Stomach (tissue), 9 donors: ENCODE data around the gene WHRN. TPM values are rescaled to one million over a fixed set of nuclear protein-coding genes. Genes with fewer than 3 reads are reported as not detected.

Experiments used
- DNase-seq, 2 donors: peaks; one replicate each; pipeline versions ENCODE4 v3.0.0 to v3.0.0-alpha.2; 2013 to 2019
- H3K27ac ChIP-seq, 5 donors: fragments of 200-600 bp in 4 of 5; sonication (generic) in 4 of 5; one replicate each; pipeline ENCODE4 v1.5.1; 2013 to 2019; ENCODE audit warnings: mild to moderate bottlenecking in 1 of 5, moderate library complexity in 1 of 5
- H3K27me3 ChIP-seq, 3 donors: fragments of 200-600 bp; sonication (generic); one replicate each; pipeline ENCODE4 v1.5.1; 2017 to 2019; ENCODE audit warnings: mixed run types in 1 of 3
- H3K36me3 ChIP-seq, 4 donors: fragments of 200-600 bp; sonication (generic); 1 replicate in 3 of 4; 2 replicates in 1 of 4; pipeline ENCODE4 v1.5.1; 2016 to 2019
- H3K4me1 ChIP-seq, 4 donors: fragments of 200-600 bp; sonication (generic); one replicate each; pipeline ENCODE4 v1.5.1; 2016 to 2019
- H3K4me3 ChIP-seq, 4 donors: fragments of 200-600 bp; sonication (generic) in 3 of 4; one replicate each; pipeline ENCODE4 v1.5.1; 2016 to 2019; ENCODE audit warnings: mild to moderate bottlenecking in 1 of 4
- H3K9me3 ChIP-seq, 4 donors: fragments of 200-600 bp; sonication (generic); one replicate each; pipeline ENCODE4 v1.5.1; 2016 to 2019
- EP300 ChIP-seq: sonication (generic); formaldehyde crosslinking; IDR thresholded peaks from one replicate; pipeline ENCODE4 v1.6.1; 2017; ENCODE audit warnings: antibody characterized with exemption
- POLR2A ChIP-seq, 4 donors: fragments of 450-650 bp; IDR thresholded peaks; one replicate each; pipeline ENCODE4 v1.6.1; 2016; ENCODE audit warnings: antibody characterized with exemption in 4 of 4, control low read depth in 2 of 4, mild to moderate bottlenecking in 1 of 4, moderate library complexity in 1 of 4
- POLR2AphosphoS5 ChIP-seq, 3 donors: sonication (generic); formaldehyde crosslinking; IDR thresholded peaks; one replicate each; pipeline ENCODE4 v1.6.1; 2016; ENCODE audit warnings: antibody characterized with exemption in 3 of 3
- WGBS, 5 donors: extraction: QIAGEN DNeasy Blood & Tissue Kit in 3 of 5; methylation state at CpG; one replicate each; pipeline versions ENCODE4 v1.1.5 to v1.1.7; 2013 to 2018; 5-methylcytosine and 5-hydroxymethylcytosine counted together
- intact Hi-C: fragments of 100-400 bp; cut with DNase I; formaldehyde crosslinking; loops from one replicate; pipeline ENCODE4 v1.15.1; 2023; ENCODE audit warnings: low total_unique reads
- polyA plus RNA-seq, 3 donors: library from polyadenylated mRNA; stranded (reverse); fragments of 200-250 nt; gene quantifications; one replicate each; pipeline ENCODE4 v1.2.3, GENCODE V29; 2013
- total RNA-seq, 5 donors: library from RNA; depleted of rRNA; stranded (reverse); fragments of >200 nt; gene quantifications; one replicate each; pipeline versions ENCODE4 v1.1.0 to v1.2.3, GENCODE V29; 2014 to 2016
- TF ChIP-seq, protein P1 (sequence below), 7 experiments: fragments of 450-650 bp in 4 of 7; fragments of 200-600 bp in 3 of 7; sonication (generic) in 3 of 7; IDR thresholded peaks; one replicate each; pipeline ENCODE4 v1.5.1; 2016 to 2019; ENCODE audit warnings: antibody characterized with exemption in 7 of 7, control low read depth in 2 of 7, mild to moderate bottlenecking in 1 of 7
- donor health status: healthy with polysubstance abuse.
- donor health status: Bipolar disorder and iron deficiency.
- donor health status: healthy.

The WHRN gene
- total and polyA plus RNA-seq, 8 donors = 2.3 to 70.1 (median 4.8) TPM

DNA sequence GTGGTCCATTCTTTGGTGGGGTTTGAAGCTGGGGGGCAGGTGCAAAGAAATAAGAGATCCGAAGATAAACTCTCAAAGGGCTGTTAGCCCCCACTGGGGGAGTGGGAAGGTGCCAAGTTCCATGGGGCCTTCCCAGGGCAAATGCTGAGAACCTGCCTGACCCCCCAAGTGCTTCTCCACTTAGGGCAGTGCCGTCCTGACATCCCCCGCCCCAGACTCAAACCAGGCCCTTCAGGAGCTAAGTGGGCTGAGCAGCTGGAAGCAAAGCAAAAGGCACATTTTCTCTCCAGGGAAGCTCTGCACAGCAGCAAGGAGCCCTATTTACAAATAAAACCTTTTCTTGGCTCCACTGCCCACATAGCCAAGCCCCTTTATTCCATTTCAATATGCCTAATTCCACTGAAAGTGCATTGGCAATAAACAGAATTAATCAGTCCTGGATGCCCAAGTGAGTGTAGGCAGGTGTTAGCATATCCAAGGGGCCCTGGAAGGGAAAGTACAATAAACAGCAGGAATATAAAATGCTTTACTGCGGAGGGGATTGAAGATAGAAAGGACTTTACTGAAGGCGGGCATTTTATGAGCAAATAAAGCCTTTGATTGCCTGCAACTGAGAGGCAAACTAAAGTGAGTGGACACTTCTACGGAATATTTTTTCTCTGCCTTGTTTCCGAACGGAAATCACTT, 44.6 kb downstream of the WHRN start:
- Histone ChIP-seq H3K9me3 (no peaks in the 10 kb centered on the region), H3K27ac (no peak overlapping the region), H3K4me1 (no peaks in the 10 kb centered on the region), H3K4me3 (no peak overlapping the region), H3K27me3 (no peaks in the 10 kb centered on the region), H3K36me3 (peaks cover 0 to 16% (median 0%) of the 10 kb centered on the region in 4 donors)
- TF ChIP-seq, protein P1, sequence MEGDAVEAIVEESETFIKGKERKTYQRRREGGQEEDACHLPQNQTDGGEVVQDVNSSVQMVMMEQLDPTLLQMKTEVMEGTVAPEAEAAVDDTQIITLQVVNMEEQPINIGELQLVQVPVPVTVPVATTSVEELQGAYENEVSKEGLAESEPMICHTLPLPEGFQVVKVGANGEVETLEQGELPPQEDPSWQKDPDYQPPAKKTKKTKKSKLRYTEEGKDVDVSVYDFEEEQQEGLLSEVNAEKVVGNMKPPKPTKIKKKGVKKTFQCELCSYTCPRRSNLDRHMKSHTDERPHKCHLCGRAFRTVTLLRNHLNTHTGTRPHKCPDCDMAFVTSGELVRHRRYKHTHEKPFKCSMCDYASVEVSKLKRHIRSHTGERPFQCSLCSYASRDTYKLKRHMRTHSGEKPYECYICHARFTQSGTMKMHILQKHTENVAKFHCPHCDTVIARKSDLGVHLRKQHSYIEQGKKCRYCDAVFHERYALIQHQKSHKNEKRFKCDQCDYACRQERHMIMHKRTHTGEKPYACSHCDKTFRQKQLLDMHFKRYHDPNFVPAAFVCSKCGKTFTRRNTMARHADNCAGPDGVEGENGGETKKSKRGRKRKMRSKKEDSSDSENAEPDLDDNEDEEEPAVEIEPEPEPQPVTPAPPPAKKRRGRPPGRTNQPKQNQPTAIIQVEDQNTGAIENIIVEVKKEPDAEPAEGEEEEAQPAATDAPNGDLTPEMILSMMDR (IDR thresholded peaks at IDR 0.05) = no peak
- TF ChIP-seq POLR2A (IDR thresholded peaks at IDR 0.05) = no peak
- no peak for TF ChIP-seq EP300
- TF ChIP-seq POLR2AphosphoS5 (IDR thresholded peaks at IDR 0.05) = no peak
- intact Hi-C loops = no loop called here
- no peak for DNase-seq
- WGBS, 5 donors = 49 to 60% (median 53%) methylated on average over 8 of the region's 8 CpGs

DNA sequence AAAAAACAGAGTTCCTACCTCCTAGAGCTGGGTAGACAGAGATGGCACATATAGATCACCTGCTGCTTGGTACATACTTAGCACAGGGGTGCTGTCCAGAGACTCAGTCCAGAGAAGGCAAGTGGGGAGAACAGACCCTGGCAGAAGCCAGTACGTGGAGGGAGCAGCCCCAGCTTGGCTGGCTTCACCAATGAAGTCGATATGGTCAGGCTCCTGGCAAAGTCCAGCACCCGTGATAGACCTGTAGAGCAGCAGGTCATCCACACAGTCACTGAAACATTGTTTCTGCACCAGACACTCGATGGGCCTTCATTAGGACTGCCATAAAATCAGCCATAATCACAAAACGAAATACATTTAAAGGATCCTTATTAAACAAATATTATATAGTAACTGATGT, 45.8 kb downstream of the WHRN start:
- Histone ChIP-seq H3K36me3 (peaks cover 0 to 5% (median 0%) of the 10 kb centered on the region in 4 donors), H3K27ac (no peak overlapping the region), H3K4me1 (no peaks in the 10 kb centered on the region), H3K27me3 (no peaks in the 10 kb centered on the region), H3K9me3 (no peaks in the 10 kb centered on the region), H3K4me3 (no peak overlapping the region)
- TF ChIP-seq POLR2A (IDR thresholded peaks at IDR 0.05) = no peak
- TF ChIP-seq, protein P1 (IDR thresholded peaks at IDR 0.05) = no peak
- TF ChIP-seq POLR2AphosphoS5 (IDR thresholded peaks at IDR 0.05) = no peak
- TF ChIP-seq EP300 = no peak
- 66 to 87% (median 67%) methylated on average over 4 to 5 of the region's 5 CpGs for WGBS, 5 donors
- intact Hi-C loops = no loop called here
- DNase-seq = no peak

DNA sequence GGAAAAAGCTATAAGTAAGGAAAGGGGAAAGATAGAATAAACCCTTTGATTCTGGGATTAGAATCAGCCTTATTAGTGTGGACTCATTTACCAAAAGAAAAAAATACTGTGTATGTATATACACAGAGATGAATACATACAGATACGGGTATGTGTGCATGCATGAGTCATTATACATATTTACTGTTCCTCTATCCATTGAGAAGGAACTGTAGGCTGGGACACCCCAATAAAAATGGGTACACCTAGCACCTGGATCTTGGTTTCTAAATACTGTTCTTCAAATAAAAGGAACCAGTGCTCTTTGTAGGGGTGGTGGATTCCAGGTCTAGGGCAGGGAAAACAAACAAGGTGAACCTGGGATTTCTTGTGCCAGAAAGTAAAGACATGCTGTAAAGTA, 48.3 kb downstream of the WHRN start:
- no peak overlapping the region for H3K27ac ChIP-seq
- H3K9me3 ChIP-seq = no peaks in the 10 kb centered on the region
- intact Hi-C loops = no loop called here
- H3K27me3 ChIP-seq = no peaks in the 10 kb centered on the region
- TF ChIP-seq POLR2AphosphoS5 (IDR thresholded peaks at IDR 0.05) (no peak), POLR2A (IDR thresholded peaks at IDR 0.05) (no peak), EP300 (no peak)
- TF ChIP-seq, protein P1 (IDR thresholded peaks at IDR 0.05) = no peak
- 33 to 58% (median 45%) methylated on average over 1 of the region's 1 CpG for WGBS, 5 donors
- no peaks in the 10 kb centered on the region for H3K36me3 ChIP-seq
- no peak overlapping the region for H3K4me3 ChIP-seq
- H3K4me1 ChIP-seq = no peaks in the 10 kb centered on the region
- DNase-seq = no peak

DNA sequence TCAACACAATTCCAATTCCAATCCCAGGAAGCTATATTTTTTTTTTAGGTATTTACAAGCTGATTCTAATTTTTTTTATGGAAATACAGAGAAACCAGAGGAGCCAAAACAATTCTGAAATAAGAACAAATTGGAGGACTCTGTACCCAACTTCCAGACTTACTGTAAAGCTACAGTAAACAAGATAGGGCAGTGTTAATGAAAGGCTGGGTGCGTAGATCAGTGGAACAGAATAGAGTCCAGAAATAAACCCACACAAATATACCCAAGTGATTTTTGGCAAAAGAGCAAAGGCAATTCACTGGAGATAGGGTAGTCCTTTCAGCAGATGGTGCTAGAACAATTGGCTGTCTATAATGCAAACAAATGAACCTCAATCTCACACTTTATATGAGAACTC, 50.6 kb downstream of the WHRN start:
- Histone ChIP-seq H3K9me3 (no peaks in the 10 kb centered on the region), H3K27me3 (no peaks in the 10 kb centered on the region), H3K4me3 (no peak overlapping the region), H3K36me3 (no peaks in the 10 kb centered on the region), H3K4me1 (no peaks in the 10 kb centered on the region), H3K27ac (no peak overlapping the region)
- TF ChIP-seq POLR2A (IDR thresholded peaks at IDR 0.05) (no peak), EP300 (no peak), POLR2AphosphoS5 (IDR thresholded peaks at IDR 0.05) (no peak)
- TF ChIP-seq, protein P1 (IDR thresholded peaks at IDR 0.05) = no peak
- intact Hi-C loops = no loop called here
- DNase-seq = no peak
- 0 to 3% (median 0%) methylated on average over 1 of the region's 1 CpG for WGBS, 5 donors
